Mesodermal cell (in vitro differentiated cells): ENCODE results near the gene UNC5C.

Experiments used
- H3K27ac ChIP-seq: 2 replicates; pipeline ENCODE4 v1.7.0; 2013; ENCODE audit warnings: mild to moderate bottlenecking, low read depth, low read length, moderate library complexity; ENCODE audit not compliant: severe bottlenecking
- H3K36me3 ChIP-seq: 2 replicates; pipeline ENCODE4 v1.7.1; 2013; ENCODE audit warnings: mild to moderate bottlenecking, low read length, moderate library complexity; ENCODE audit not compliant: control insufficient read depth, insufficient read depth
- H3K4me1 ChIP-seq: one replicate; pipeline ENCODE4 v1.7.1; 2013; ENCODE audit warnings: mild to moderate bottlenecking, low read length; ENCODE audit not compliant: insufficient read depth, control insufficient read depth, poor library complexity, severe bottlenecking
- H3K4me3 ChIP-seq: 2 replicates; pipeline ENCODE4 v1.7.0; 2013; ENCODE audit warnings: low read length, control low read depth, mild to moderate bottlenecking; ENCODE audit not compliant: insufficient read depth, poor library complexity, severe bottlenecking; ENCODE audit errors: extremely low read depth
- H3K9me3 ChIP-seq: 2 replicates; pipeline ENCODE4 v1.7.1; 2013; ENCODE audit warnings: mild to moderate bottlenecking, low read length, moderate library complexity; ENCODE audit not compliant: control insufficient read depth
- WGBS, 2 experiments: methylation state at CpG; one replicate each; pipeline ENCODE4 v1.1.5; 2013; ENCODE audit warnings: missing lambda C conversion rate in 2 of 2; ENCODE audit not compliant: insufficient coverage in 2 of 2; 5-methylcytosine and 5-hydroxymethylcytosine counted together

UNC5C gene

DNA sequence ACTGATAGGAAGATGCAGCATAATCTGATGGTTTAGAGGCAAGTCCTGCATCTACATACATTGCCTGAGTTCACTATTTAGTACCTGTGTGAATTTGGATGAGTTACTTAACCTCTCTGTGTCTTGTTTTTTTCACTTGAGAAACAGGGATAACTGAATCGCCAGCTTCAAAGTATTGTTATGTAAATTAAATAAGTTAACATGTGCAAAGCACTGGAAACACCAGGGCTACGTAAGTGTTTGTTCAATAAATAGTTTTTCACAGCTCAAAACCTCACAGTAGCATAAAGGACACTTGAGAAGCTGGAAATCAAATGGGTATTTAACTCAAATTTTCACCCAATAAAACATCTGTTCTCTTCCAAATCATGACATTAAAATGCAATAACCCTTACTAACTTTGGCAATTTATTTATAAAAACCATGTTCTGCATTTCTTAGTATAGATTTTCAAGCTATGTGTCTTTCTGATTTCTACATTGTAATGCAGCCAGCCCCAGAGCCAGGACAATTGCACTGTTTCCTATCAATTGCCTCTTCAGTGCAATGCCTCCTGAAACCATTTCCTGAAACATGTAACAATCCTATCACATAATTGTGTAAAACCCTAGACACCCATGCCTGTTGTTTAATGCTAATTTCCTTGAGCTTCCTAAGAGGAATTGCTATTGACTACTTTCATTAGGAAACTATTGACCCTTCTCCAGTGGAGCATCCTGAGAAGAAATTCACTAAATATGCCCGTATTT lies 177.1 kb downstream of the UNC5C start:
- H3K27ac ChIP-seq = no peak overlapping the region
- WGBS, 2 experiments = no CpG with 5 or more reads among the region's 3 CpGs
- no peaks in the 10 kb centered on the region for H3K36me3 ChIP-seq
- H3K9me3 ChIP-seq = no peaks in the 10 kb centered on the region
- H3K4me1 ChIP-seq = no peaks in the 10 kb centered on the region
- H3K4me3 ChIP-seq = no peak overlapping the region

DNA sequence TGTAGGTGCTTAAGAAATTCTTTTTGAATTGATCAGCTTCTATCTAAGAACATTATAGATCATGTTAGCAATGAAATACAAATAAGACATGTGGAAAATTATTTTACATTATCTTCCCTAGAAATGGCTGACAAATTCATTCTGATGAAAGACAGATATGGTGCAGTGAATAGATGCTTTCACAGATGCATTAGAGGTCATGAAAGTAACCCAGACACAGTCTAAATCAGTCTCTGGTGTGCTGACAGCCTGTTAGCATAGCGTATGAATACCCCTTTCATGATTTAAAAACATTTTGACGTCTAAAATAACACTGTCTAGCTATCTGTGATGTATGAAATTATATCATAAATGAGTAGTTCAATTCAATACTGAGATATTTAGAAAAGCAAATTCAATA lies 180.9 kb downstream of the UNC5C start:
- H3K4me3 ChIP-seq = no peak overlapping the region
- H3K9me3 ChIP-seq = no peaks in the 10 kb centered on the region
- 86% methylated on average over 1 of the region's 2 CpGs; no CpG with 5 or more reads in 1 of the 2 experiments for WGBS, 2 experiments
- no peak overlapping the region for H3K27ac ChIP-seq
- no peaks in the 10 kb centered on the region for H3K36me3 ChIP-seq
- peaks cover 3% of the 10 kb centered on the region for H3K4me1 ChIP-seq

DNA sequence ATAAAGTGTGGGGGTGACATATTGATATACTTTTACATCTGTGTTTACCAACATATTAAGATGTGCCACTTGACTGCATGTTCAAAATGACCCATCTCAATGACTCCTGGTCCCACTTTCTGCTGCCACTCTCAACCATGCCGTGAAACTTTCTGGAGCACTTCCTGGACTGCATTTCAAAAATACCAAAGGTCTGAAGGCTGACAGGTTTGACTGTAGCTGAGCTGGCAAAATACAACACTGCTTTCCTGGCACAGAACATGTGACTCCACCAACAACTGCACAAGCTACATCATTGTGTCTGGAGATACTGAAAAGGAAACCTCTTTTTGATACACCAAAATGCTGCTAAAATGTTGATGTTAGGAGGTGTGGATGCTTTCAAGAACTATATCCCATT lies 184.8 kb downstream of the UNC5C start:
- 73 to 83% methylated on average over 1 of the region's 1 CpG for WGBS, 2 experiments
- H3K36me3 ChIP-seq = no peaks in the 10 kb centered on the region
- no peaks in the 10 kb centered on the region for H3K9me3 ChIP-seq
- H3K4me1 ChIP-seq = peaks cover 3% of the 10 kb centered on the region
- H3K27ac ChIP-seq = no peak overlapping the region
- no peak overlapping the region for H3K4me3 ChIP-seq

DNA sequence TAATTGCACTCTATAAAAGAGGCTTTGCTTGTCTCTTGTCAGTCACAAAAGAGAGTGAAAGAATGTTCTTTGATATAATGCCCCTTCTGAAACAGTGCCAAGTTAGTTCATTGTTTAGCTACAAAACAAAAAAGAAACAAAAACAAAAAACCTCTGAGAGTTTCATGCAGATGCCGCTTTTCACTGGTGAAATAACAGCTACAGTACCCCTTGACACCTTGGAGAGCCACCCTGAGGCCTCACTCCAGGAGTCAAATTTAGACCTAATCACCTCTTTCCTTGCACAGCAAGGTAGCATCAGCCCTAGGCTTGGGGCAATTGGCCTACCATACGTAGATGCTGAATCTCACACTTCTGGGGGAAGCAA lies 185.2 kb downstream of the UNC5C start:
- H3K4me3 ChIP-seq = no peak overlapping the region
- 89 to 100% methylated on average over 1 of the region's 2 CpGs for WGBS, 2 experiments
- no peaks in the 10 kb centered on the region for H3K36me3 ChIP-seq
- no peak overlapping the region for H3K27ac ChIP-seq
- H3K4me1 ChIP-seq = peaks cover 3% of the 10 kb centered on the region
- no peaks in the 10 kb centered on the region for H3K9me3 ChIP-seq

DNA sequence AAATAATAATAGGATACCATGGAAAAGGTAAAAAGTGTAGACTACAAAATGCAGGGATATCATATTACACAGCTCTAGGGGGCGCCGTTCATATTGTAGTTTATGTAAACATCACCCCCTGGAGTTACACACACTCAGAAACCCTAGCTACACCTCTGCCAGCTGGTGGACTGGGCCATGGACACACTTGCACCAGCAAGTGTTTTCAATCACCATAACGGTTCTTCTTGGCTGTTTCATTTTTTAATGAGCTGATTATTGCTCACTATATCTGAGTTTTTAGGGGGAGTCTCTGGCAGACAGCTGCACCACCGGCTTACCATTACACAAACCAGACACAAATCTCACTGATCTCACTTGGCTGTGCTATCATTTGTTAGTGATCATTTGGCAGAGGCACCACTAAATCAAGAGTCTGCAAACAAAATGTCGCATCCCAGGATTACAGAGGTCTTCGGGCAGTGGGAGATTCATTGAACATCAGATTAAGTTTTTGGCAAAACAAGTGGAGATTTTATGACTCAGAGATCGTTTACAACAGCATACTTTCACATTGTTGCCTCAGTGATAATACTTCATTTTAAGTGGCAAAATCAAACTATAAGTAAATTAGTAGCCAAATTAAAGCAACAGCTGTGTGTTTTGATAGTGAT lies 185.7 kb downstream of the UNC5C start:
- H3K9me3 ChIP-seq = no peaks in the 10 kb centered on the region
- no peaks in the 10 kb centered on the region for H3K36me3 ChIP-seq
- WGBS, 2 experiments = 93% methylated on average over 4 of the region's 7 CpGs; no CpG with 5 or more reads in 1 of the 2 experiments
- no peak overlapping the region for H3K4me3 ChIP-seq
- peaks cover 3% of the 10 kb centered on the region for H3K4me1 ChIP-seq
- H3K27ac ChIP-seq = no peak overlapping the region

DNA sequence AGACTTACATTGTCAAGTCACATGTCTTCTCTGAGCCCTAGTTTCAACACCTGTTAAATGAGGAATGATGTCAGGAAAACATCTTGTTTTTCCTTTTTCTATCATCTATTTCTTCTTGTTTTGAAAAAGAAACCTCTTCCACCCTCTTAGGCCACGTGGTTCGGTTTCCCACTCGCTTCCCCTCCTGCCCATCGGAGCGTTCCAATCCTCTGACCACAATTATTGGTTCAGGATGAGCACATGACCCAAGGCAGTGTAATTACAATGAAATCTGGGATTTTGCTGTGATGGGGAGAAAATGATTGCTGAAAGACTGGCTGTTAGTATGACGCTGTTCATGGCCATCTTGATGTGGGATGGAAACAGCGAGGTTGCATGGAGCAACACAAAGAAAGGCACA lies 186.7 kb downstream of the UNC5C start:
- WGBS, 2 experiments = 93 to 96% methylated on average over 2 to 6 of the region's 7 CpGs

DNA sequence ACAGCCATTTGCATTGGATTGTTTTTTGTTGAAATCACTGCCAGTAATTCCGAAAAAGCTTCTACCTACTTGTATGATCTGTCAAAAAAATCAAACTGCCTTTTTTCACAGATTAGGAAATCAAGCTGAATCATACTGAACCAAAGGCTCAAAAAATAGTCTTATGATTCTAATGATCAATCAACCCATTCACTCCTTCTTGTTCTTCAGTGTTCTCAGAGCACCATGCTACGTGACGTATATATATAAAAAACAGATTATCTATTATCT lies 187.1 kb downstream of the UNC5C start:
- Histone ChIP-seq H3K4me3 (no peak overlapping the region), H3K36me3 (peaks cover 1% of the 10 kb centered on the region), H3K9me3 (no peaks in the 10 kb centered on the region), H3K4me1 (peaks cover 3% of the 10 kb centered on the region), H3K27ac (no peak overlapping the region)
- 88 to 100% methylated on average over 1 of the region's 3 CpGs for whole genome bisulfite sequencing, 2 experiments

More for the DNA sequence above, 186.7 kb downstream of the UNC5C start:
- Histone ChIP-seq H3K36me3 (no peaks in the 10 kb centered on the region), H3K4me3 (no peak overlapping the region), H3K27ac (no peak overlapping the region), H3K4me1 (peaks cover 3% of the 10 kb centered on the region), H3K9me3 (no peaks in the 10 kb centered on the region)

DNA sequence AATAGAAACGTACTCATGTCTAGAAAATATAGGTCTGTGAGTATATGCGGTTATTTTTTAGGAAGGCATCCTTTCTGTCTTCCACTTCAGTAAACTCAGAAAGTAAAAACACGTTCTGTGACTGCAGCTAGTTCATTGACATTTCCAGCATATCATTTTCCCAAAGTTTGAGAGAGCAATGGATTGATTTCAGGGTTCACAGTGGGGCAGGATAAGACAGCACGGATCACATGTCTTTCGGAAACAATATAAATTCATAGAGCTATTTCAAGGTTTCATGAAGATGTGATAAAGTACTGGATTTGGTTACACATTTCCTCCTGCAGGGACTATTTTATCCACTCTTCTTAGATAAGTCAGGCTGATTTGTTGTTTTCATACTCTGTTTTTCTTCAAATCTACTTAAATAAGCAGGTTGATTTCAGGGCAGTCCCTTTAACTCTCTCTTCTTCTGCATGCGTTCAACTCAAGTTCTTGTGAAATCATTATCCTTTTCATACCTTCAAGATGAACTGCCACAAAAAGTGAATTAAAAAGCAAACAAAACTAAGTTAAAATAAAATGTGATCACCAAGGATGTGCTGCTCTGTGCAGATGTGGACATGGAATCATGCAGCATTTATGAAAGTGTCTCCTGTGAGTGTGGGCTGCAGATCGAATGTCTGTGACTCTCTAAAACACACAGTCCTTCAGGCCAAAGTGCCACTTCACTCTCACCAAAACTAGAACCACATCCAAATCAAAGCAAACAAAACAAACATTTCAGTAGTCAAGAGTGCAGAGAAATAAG lies 187.7 kb downstream of the UNC5C start:
- 100% methylated on average over 1 to 2 of the region's 7 CpGs for WGBS, 2 experiments
- peaks cover 3% of the 10 kb centered on the region for H3K4me1 ChIP-seq

DNA sequence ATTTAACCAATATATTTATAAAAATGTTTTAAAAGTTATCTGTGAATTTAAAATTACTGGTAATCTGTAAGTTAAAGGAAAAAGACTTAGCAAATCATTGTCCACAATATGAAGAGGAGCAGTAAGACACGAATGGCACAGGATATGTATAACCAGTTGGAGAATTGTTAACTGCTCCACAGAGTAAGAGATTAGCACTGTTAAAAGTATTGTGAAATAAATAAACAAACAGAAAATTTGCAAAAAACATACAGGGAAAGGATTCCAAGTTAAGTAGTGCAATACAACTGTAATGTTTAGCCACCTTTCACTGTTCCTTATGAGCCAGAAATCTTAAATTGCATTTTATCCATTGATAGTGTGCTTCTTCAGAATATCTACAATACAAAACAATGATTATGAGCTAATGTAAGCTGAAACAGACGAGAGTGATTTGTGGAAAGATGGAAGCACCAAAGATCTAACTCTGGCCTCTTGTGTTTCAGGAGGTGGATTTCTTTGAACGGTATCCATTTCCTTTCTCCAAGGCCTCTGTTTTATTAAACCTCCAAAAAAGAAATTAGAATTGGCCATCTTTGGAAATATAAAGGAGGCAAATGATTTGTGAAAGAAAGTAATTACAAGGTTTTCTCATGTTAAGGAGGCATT lies 188.4 kb downstream of the UNC5C start:
- H3K27ac ChIP-seq = no peak overlapping the region
- no CpG with 5 or more reads among the region's 3 CpGs for WGBS, 2 experiments
- peaks cover 3% of the 10 kb centered on the region for H3K4me1 ChIP-seq

More for the DNA sequence above, 187.7 kb downstream of the UNC5C start:
- Histone ChIP-seq H3K9me3 (no peaks in the 10 kb centered on the region), H3K36me3 (peaks cover 5% of the 10 kb centered on the region), H3K27ac (no peak overlapping the region), H3K4me3 (no peak overlapping the region)

DNA sequence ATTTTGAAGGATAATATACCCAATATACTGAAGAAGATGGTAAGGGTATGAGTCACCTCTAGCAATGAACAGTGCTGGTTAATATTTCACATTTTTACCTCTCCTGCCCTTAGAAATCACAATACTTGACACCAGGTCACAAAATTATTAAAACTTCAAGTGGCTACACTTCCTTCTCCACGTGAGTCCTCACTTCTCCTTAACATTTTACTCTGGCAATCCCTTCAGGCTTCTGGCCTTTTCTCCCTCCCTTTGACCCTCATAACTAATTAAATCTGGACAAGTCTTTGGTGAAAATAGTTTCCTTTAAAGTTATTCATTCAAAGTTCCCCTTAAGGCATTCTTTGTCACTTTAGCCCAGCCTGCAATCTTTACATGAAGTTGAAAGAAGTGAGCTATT lies 190.4 kb downstream of the UNC5C start:
- 40 to 71% methylated on average over 1 of the region's 1 CpG for WGBS, 2 experiments
- Histone ChIP-seq H3K4me1 (no peaks in the 10 kb centered on the region), H3K9me3 (no peaks in the 10 kb centered on the region), H3K36me3 (peaks cover 5% of the 10 kb centered on the region), H3K27ac (no peak overlapping the region), H3K4me3 (no peak overlapping the region)

More for the DNA sequence above, 188.4 kb downstream of the UNC5C start:
- H3K4me3 ChIP-seq = no peak overlapping the region
- H3K36me3 ChIP-seq = peaks cover 5% of the 10 kb centered on the region
- no peaks in the 10 kb centered on the region for H3K9me3 ChIP-seq
